H54 (cell line): ENCODE data around the gene RAB35.

ENCODE experiments used
- DNase-seq: peaks from one replicate; pipeline ENCODE4 v3.0.0; 2011; ENCODE audit warnings: low spot score, mixed read lengths; ENCODE audit not compliant: insufficient read length
- FAIRE-seq: peaks from 3 replicates; lab custom pipeline; 2011; peaks lifted over from hg19 to GRCh38; lab: Jason Lieb, UNC
- POLR2A ChIP-seq: IDR thresholded peaks from 2 replicates; pipeline ENCODE4 v1.6.1; 2011; ENCODE audit warnings: low read depth, mild to moderate bottlenecking, low read length

The RAB35 gene

DNA sequence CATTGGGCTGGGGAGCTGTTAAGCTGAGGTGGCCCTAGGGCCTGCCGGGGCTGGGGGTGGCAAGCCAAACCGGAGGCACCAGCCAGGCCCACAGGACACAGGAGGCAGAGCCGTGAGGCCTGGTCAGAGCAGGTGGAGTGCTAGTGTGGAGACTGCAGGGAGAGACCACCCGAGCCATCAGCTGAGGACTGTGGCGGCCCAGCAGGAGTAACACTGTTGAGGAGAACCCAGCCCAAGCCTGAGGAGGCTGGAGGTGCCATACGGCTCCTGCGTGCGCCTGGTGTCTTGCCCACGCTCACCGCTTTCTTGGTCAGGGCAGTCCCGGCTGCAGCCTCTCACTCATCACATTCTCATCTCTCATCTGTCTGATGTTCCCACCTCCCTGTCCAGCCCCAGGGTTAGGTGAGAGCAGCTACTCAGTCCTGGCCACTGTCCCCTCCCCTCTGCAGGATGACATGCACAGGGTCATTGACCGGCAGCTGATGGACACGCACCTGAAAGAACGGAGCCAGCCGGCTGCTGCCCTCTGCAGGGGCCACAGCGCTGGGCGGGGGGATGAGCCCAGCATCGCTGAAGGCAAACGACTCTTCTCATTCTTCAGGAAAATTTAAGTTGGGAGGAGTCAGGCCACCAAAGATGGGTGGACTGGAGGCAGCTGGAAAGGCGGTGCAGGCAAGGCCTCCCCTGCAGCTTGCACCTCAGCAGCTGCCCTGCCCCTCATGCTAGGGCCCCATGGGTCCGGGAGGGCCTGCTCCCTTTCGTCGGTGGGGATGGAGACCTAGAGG, 23.8 kb downstream of the RAB35 start:
- DNase-seq, result no peak
- TF ChIP-seq POLR2A, result no peak
- FAIRE-seq, result no peak

- TF ChIP-seq POLR2A, result no peak
- FAIRE-seq (no peak), DNase-seq (no peak)
Observed at GRCh38 chr12:120091371-120092090, 25.0 kb downstream of the RAB35 start.

DNA sequence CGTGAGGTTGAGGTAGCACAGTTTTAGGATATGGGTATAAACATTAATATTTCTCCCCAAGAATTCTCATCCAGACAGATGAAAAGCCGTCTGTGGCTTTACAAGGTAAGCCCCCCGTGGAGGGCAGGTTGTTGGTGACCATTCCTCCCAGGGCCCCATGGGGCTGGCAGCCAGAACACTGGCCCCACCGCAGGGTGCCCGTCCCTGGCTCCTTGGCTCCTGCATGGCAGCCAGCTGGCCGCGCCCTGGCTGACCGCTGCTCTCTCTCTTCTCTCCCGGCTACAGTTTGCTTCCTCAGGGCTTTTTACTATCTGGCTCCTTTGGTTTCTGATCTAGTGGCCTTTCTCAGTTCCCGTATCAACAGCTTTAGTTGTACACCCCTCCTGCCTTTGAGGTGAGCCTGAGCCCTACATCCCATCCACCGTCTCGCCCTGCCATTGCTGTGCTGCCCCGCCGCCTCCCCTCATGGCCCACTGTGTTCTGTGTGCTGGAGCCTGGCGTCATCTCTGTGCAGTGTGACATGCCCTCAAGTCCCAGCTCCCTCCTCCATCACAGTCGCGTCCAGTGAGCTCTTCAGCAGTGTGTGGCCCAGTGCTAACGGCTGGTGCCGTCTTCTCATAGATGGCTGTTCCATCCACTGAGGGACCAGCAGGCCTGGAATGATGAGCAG, 25.8 kb downstream of the RAB35 start:
- no peak for DNase-seq
- no peak for FAIRE-seq
- TF ChIP-seq POLR2A, result no peak

- no peak for FAIRE-seq
- no peak for TF ChIP-seq POLR2A
- DNase-seq, result no peak
Observed at GRCh38 chr12:120090206-120090605, 26.3 kb downstream of the RAB35 start.

GRCh38 chr12:120089796-120090195, 26.8 kb downstream of the RAB35 start:
- DNase-seq (no peak), FAIRE-seq (no peak)
- TF ChIP-seq POLR2A, result no peak

DNA sequence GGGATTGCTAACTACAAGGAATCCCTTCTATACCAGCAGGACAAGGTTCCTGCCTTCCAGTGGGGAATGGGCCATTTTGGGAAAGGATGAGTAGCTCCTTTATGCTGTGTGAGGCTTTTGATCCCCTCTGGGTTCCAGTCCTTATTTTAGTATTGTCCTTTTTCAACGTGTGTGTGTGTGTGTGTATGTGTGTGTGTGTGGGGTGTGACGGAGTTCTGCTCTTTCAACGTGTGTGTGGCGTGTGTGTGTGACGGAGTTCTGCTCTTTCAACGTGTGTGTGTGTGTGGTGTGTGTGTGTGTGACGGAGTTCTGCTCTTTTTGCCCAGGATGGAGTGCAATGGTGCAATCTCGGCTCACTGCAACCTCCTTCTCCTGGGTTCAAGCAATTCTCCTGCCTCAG, 27.4 kb downstream of the RAB35 start:
- TF ChIP-seq POLR2A, result no peak
- no peak for FAIRE-seq
- no peak for DNase-seq

DNA sequence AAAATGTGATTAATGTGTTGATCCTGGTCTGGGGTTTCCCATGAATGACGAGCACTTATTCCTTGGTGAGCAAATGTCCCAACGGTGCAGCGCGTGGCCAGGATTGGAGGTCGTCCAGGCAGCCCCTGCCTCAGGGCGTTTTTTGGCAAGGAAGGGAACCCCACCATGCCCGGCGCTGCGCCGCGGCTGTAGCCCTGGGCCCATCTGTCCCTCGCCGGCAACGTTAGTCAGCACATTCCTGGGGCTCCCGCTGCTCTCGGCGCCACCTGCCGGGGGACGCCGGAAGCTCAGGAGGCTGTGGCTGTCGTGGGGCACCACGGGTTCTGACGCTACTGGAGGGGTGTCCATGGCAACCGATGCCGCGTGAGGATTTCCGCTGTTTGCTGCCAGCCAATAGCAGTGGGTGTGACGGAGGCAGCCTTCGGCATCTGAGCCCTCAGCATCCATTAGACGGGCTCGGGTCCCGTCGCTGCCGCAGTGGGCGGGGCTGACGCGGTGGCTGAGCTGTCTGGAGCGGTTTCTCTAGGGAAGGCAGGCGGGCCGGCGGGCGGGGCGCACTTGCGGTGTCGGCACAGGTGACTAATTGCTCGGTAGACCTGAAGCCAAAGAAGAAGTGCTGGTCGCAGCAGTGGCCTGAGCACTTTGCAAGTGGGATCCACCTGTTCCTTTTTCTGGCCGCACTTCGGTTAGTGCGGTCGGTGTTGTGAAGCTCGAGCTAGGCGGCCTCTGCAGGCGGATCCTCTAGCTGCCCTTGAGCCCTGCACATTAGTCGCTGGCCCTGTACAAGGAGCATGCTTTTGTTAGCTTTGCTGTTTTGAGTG, 29.5 kb downstream of the RAB35 start:
- peak; percentile 91 for FAIRE-seq
- peak; percentile 37; the same call in 1 of the 2 replicates for TF ChIP-seq POLR2A

DNA sequence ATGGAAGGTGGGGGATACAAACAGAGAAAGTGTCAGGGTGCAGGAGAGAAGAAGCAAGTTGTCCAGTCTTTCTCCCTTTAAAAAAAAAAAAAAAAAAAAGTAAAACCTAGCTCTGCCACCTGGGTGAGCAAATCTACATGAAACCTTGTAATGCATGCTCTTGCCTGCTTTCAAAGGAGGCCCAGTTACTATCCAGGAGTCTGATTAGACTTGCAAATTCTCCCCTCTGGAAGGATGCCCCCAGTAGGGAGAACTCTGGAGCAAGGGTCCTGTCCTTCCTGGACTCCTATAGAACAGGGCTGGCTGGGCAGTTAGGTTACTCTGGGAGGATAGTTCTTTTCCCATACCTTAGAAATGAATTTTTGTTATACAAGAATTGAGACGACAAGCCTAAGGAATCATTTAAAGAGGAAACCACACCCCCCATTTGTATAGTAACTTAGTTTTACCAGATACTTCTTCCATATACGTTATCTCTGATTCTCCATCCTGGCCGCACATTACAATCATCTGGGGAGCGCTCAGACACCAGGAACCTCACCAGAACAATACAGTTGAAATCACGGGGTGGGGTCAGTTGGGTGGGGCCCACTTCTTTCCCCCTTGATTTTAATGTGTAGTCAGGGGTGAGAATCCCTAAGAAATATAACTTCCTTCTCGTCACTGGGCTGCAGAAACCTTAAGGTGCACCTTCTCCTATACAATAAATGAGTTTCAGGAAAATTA, 30.5 kb downstream of the RAB35 start:
- FAIRE-seq (no peak), DNase-seq (no peak)
- no peak for TF ChIP-seq POLR2A

More for the DNA sequence above, 29.5 kb downstream of the RAB35 start:
- DNase-seq, result peak; percentile 98

DNA sequence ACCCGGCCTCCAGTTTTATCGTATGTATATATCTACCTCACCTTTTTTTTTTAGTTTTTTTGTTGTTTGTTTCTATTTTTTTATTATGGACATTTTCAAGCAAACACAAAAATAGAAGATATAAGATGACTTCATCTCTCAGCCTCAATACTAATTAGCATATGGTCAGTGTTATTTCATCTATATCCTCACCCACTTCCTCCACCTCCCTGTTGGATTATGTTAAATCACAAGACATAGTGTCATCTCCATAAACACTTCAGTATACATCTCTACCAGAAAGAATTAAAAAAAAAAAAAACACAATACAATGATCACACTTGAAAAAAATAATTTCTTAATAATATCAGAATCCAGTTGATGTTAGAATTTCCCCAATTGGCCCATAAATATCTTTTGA, 34.9 kb downstream of the RAB35 start:
- FAIRE-seq (no peak), DNase-seq (no peak)
- TF ChIP-seq POLR2A, result no peak

GRCh38 chr12:120079411-120080400, 36.8 kb downstream of the RAB35 start:
- DNase-seq, result no peak
- TF ChIP-seq POLR2A, result no peak
- FAIRE-seq, result no peak

DNA sequence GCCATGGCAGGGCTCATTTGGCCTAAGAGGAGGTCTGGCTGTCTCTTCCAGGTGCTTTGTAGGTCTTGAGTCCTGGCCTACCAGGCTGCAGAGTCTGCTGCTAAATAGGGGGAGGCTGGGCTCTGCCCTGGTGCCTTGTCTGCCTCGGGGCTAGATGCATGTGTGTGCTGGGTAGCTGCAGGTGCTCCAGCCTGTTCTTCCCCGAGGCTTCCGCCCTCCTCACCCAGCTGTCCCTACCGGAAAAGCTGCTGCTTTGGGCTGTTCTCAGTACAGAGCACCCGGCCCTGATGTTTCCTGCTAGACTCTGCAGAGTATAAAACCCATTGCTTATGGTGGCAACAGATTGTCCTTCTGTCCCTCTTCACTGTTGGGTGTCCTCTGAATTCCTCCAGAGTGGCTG, 37.7 kb downstream of the RAB35 start:
- FAIRE-seq (no peak), DNase-seq (no peak)
- no peak for TF ChIP-seq POLR2A

- DNase-seq, result no peak
- no peak for FAIRE-seq
- no peak for TF ChIP-seq POLR2A
Observed at GRCh38 chr12:120077260-120077659, 39.3 kb downstream of the RAB35 start.

- no peak for TF ChIP-seq POLR2A
- no peak for FAIRE-seq
- no peak for DNase-seq
Observed at GRCh38 chr12:120076651-120077050, 39.9 kb downstream of the RAB35 start.
